ENCODE measurements around the gene ZNF280D.

DNA sequence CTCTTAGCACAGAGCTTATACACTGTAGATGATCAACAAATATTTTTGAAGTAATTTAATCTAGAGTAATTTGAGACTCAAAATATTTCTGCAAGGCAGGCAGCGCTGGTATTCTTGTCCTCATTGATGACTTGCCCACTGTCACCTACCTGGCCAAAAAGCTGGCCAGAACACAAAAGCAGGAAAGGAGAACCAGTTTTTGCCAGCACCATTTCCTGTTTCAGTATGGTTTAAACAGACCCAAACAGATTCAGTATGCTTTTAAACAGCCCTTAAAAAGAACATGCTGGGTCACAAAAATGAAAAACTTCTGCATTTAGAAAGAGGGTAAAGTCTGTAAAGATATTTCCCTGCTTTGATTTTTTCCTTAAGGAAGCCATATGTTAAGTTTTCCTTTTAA, 42.3 kb upstream of the ZNF280D start:
- no peak for TF ChIP-seq POLR2AphosphoS5 (IDR thresholded peaks at IDR 0.05; ENCODE audit: low read depth, low read length)
- no peak for TF ChIP-seq POLR2A (IDR thresholded peaks at IDR 0.05; ENCODE audit: low read depth, low read length)
- no peak for TF ChIP-seq SPI1 (IDR thresholded peaks at IDR 0.05; ENCODE audit: low read depth, low read length)
- TF ChIP-seq TAF1 (IDR thresholded peaks at IDR 0.05; ENCODE audit: low read depth, low read length) = no peak
- TF ChIP-seq POU2F2 (IDR thresholded peaks at IDR 0.05; ENCODE audit: low read depth, low read length) = no peak
- TF ChIP-seq PAX5 (IDR thresholded peaks at IDR 0.05; ENCODE audit: insufficient read depth, low read length, severe bottlenecking) = no peak
